Activated naive CD4-positive, alpha-beta T cell treated with anti-CD3 and anti-CD28 coated beads, Interleukin-2, amount 50 U/mL, for 24 hours (primary cell): ENCODE measurements around the gene RIOK1.

Source experiments
- H3K27ac Mint-ChIP-seq: one replicate; pipeline ENCODE4 v1.8.0; 2021; ENCODE audit warnings: mild to moderate bottlenecking, mixed read lengths
- H3K27me3 Mint-ChIP-seq: one replicate; pipeline ENCODE4 v1.8.0; 2021; ENCODE audit warnings: mixed read lengths
- H3K36me3 Mint-ChIP-seq: one replicate; pipeline ENCODE4 v1.8.0; 2021; ENCODE audit warnings: mixed read lengths
- H3K4me1 Mint-ChIP-seq: one replicate; pipeline ENCODE4 v1.8.0; 2021; ENCODE audit warnings: mixed read lengths
- H3K4me3 Mint-ChIP-seq: one replicate; pipeline ENCODE4 v1.8.0; 2021; ENCODE audit warnings: mild to moderate bottlenecking, mixed read lengths
- H3K9me3 Mint-ChIP-seq: one replicate; pipeline ENCODE4 v1.8.0; 2021; ENCODE audit warnings: mixed read lengths

RIOK1 gene

GRCh38 chr6:7424967-7425807 lies 35.6 kb downstream of the RIOK1 start:
- Mint-ChIP-seq H3K27ac (no peak overlapping the region), H3K9me3 (no peaks in the 10 kb centered on the region), H3K4me1 (no peaks in the 10 kb centered on the region), H3K36me3 (peaks cover 2% of the 10 kb centered on the region), H3K27me3 (no peaks in the 10 kb centered on the region), H3K4me3 (no peak overlapping the region)

- Mint-ChIP-seq H3K4me3 (no peak overlapping the region), H3K36me3 (peaks cover 2% of the 10 kb centered on the region), H3K9me3 (no peaks in the 10 kb centered on the region), H3K4me1 (no peaks in the 10 kb centered on the region), H3K27ac (no peak overlapping the region), H3K27me3 (no peaks in the 10 kb centered on the region)
Measured at GRCh38 chr6:7425808-7426190, 36.2 kb downstream of the RIOK1 start.

- H3K36me3 Mint-ChIP-seq = peaks cover 2% of the 10 kb centered on the region
- H3K4me3 Mint-ChIP-seq = no peak overlapping the region
- H3K27me3 Mint-ChIP-seq = no peaks in the 10 kb centered on the region
- no peak overlapping the region for H3K27ac Mint-ChIP-seq
- H3K9me3 Mint-ChIP-seq = no peaks in the 10 kb centered on the region
- H3K4me1 Mint-ChIP-seq = no peaks in the 10 kb centered on the region
Measured at GRCh38 chr6:7426447-7427169, 37.0 kb downstream of the RIOK1 start.

- Mint-ChIP-seq H3K9me3 (peaks cover 5% of the 10 kb centered on the region), H3K27ac (no peak overlapping the region), H3K4me3 (no peak overlapping the region), H3K4me1 (no peaks in the 10 kb centered on the region), H3K27me3 (peaks cover 6% of the 10 kb centered on the region), H3K36me3 (peaks cover 4% of the 10 kb centered on the region)
Measured at GRCh38 chr6:7431313-7431673, 41.7 kb downstream of the RIOK1 start.

GRCh38 chr6:7431674-7432390 lies 42.2 kb downstream of the RIOK1 start:
- no peak overlapping the region for H3K27ac Mint-ChIP-seq
- peaks cover 4% of the 10 kb centered on the region for H3K36me3 Mint-ChIP-seq
- H3K27me3 Mint-ChIP-seq = peaks cover 6% of the 10 kb centered on the region
- peaks cover 5% of the 10 kb centered on the region for H3K9me3 Mint-ChIP-seq
- no peak overlapping the region for H3K4me3 Mint-ChIP-seq
- H3K4me1 Mint-ChIP-seq = no peaks in the 10 kb centered on the region

GRCh38 chr6:7432391-7433120 lies 42.9 kb downstream of the RIOK1 start:
- Mint-ChIP-seq H3K36me3 (peaks cover 4% of the 10 kb centered on the region), H3K27ac (peak overlapping the region; percentile 68), H3K4me3 (no peak overlapping the region), H3K9me3 (peaks cover 5% of the 10 kb centered on the region), H3K4me1 (no peaks in the 10 kb centered on the region), H3K27me3 (peaks cover 6% of the 10 kb centered on the region)

GRCh38 chr6:7433121-7433617 lies 43.6 kb downstream of the RIOK1 start:
- H3K27ac Mint-ChIP-seq = no peak overlapping the region
- peaks cover 6% of the 10 kb centered on the region for H3K27me3 Mint-ChIP-seq
- H3K36me3 Mint-ChIP-seq = peaks cover 4% of the 10 kb centered on the region
- no peak overlapping the region for H3K4me3 Mint-ChIP-seq
- H3K4me1 Mint-ChIP-seq = no peaks in the 10 kb centered on the region
- peaks cover 5% of the 10 kb centered on the region for H3K9me3 Mint-ChIP-seq

- Mint-ChIP-seq H3K27ac (no peak overlapping the region), H3K36me3 (peaks cover 4% of the 10 kb centered on the region), H3K27me3 (peaks cover 6% of the 10 kb centered on the region), H3K4me1 (peaks cover 12% of the 10 kb centered on the region), H3K9me3 (peaks cover 5% of the 10 kb centered on the region), H3K4me3 (no peak overlapping the region)
Measured at GRCh38 chr6:7434672-7435071, 45.1 kb downstream of the RIOK1 start.

- Mint-ChIP-seq H3K36me3 (peaks cover 4% of the 10 kb centered on the region), H3K27ac (no peak overlapping the region), H3K4me3 (no peak overlapping the region), H3K27me3 (peaks cover 3% of the 10 kb centered on the region), H3K4me1 (peaks cover 15% of the 10 kb centered on the region), H3K9me3 (peaks cover 5% of the 10 kb centered on the region)
Measured at GRCh38 chr6:7438011-7438410, 48.4 kb downstream of the RIOK1 start.

GRCh38 chr6:7439228-7439627 lies 49.6 kb downstream of the RIOK1 start:
- no peak overlapping the region for H3K27ac Mint-ChIP-seq
- peak overlapping the region; percentile 39 for H3K4me3 Mint-ChIP-seq
- peaks cover 3% of the 10 kb centered on the region for H3K27me3 Mint-ChIP-seq
- H3K36me3 Mint-ChIP-seq = peaks cover 4% of the 10 kb centered on the region
- peaks cover 15% of the 10 kb centered on the region for H3K4me1 Mint-ChIP-seq
- peaks cover 5% of the 10 kb centered on the region for H3K9me3 Mint-ChIP-seq

GRCh38 chr6:7440476-7440875 lies 50.9 kb downstream of the RIOK1 start:
- H3K4me1 Mint-ChIP-seq = peaks cover 15% of the 10 kb centered on the region
- H3K27ac Mint-ChIP-seq = no peak overlapping the region
- no peak overlapping the region for H3K4me3 Mint-ChIP-seq
- peaks cover 5% of the 10 kb centered on the region for H3K9me3 Mint-ChIP-seq
- H3K27me3 Mint-ChIP-seq = peaks cover 1% of the 10 kb centered on the region
- H3K36me3 Mint-ChIP-seq = peaks cover 4% of the 10 kb centered on the region

GRCh38 chr6:7441048-7441775 lies 51.6 kb downstream of the RIOK1 start:
- Mint-ChIP-seq H3K27ac (no peak overlapping the region), H3K4me1 (peaks cover 15% of the 10 kb centered on the region), H3K36me3 (no peaks in the 10 kb centered on the region), H3K9me3 (no peaks in the 10 kb centered on the region), H3K27me3 (no peaks in the 10 kb centered on the region), H3K4me3 (no peak overlapping the region)

GRCh38 chr6:7442467-7442866 lies 52.9 kb downstream of the RIOK1 start:
- H3K9me3 Mint-ChIP-seq = no peaks in the 10 kb centered on the region
- H3K36me3 Mint-ChIP-seq = no peaks in the 10 kb centered on the region
- peaks cover 15% of the 10 kb centered on the region for H3K4me1 Mint-ChIP-seq
- no peak overlapping the region for H3K27ac Mint-ChIP-seq
- H3K4me3 Mint-ChIP-seq = no peak overlapping the region
- H3K27me3 Mint-ChIP-seq = no peaks in the 10 kb centered on the region

- Mint-ChIP-seq H3K9me3 (no peaks in the 10 kb centered on the region), H3K27me3 (no peaks in the 10 kb centered on the region), H3K4me1 (no peaks in the 10 kb centered on the region), H3K4me3 (no peak overlapping the region), H3K36me3 (no peaks in the 10 kb centered on the region), H3K27ac (no peak overlapping the region)
Measured at GRCh38 chr6:7445101-7445500, 55.5 kb downstream of the RIOK1 start.
